ENCODE data around the gene GABRD.

DNA sequence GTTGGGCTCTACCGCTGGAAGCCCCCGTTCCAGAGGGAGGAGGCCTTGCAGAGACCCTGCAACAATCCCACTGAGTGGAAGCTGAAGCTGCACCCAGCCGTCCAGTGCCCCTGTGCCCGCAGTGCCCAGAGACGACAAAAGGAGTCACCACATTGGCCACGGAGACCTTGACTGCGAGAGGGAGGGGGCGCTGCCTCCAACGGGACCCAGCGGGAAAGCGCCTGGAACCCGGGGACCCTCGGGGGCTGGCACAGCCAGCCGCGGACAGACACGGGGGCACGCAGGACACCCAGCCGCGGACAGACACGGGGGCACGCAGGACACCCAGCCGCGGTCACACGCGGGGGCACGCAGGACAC lies 38.0 kb upstream of the GABRD start:
- TF ChIP-seq, protein P1, sequence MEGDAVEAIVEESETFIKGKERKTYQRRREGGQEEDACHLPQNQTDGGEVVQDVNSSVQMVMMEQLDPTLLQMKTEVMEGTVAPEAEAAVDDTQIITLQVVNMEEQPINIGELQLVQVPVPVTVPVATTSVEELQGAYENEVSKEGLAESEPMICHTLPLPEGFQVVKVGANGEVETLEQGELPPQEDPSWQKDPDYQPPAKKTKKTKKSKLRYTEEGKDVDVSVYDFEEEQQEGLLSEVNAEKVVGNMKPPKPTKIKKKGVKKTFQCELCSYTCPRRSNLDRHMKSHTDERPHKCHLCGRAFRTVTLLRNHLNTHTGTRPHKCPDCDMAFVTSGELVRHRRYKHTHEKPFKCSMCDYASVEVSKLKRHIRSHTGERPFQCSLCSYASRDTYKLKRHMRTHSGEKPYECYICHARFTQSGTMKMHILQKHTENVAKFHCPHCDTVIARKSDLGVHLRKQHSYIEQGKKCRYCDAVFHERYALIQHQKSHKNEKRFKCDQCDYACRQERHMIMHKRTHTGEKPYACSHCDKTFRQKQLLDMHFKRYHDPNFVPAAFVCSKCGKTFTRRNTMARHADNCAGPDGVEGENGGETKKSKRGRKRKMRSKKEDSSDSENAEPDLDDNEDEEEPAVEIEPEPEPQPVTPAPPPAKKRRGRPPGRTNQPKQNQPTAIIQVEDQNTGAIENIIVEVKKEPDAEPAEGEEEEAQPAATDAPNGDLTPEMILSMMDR (IDR thresholded peaks at IDR 0.05; ENCODE audit: low read depth, low read length), result no peak
- TF ChIP-seq POLR2A (IDR thresholded peaks at IDR 0.05; ENCODE audit: extremely low read depth, insufficient read length), result no peak
- TF ChIP-seq, protein P2, sequence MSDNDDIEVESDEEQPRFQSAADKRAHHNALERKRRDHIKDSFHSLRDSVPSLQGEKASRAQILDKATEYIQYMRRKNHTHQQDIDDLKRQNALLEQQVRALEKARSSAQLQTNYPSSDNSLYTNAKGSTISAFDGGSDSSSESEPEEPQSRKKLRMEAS (IDR thresholded peaks at IDR 0.05; ENCODE audit: low read depth, low read length), result no peak
